RWPE2 (cell line): ENCODE measurements around the gene RNU6-7.

ENCODE experiments used
- ATAC-seq: fragments of 200-7000 bp; cut with Tn5 transposase; 3 replicates; pipeline ENCODE4 v1.9.1; 2021; ENCODE audit warnings: low read depth
- DNase-seq: peaks from one replicate; pipeline ENCODE4 v3.0.0-alpha.2; 2020; ENCODE audit warnings: low spot score
- H3K27ac ChIP-seq: fragments of 450-650 bp; 2 replicates; pipeline ENCODE4 v1.5.1; 2017; ENCODE audit warnings: mild to moderate bottlenecking; ENCODE audit not compliant: poor library complexity, severe bottlenecking
- H3K27me3 ChIP-seq: fragments of 250-450 bp; sonication (Bioruptor Pico); 2 replicates; pipeline ENCODE4 v1.5.1; 2021; ENCODE audit warnings: mild to moderate bottlenecking, moderate library complexity; ENCODE audit not compliant: insufficient read depth, poor library complexity, severe bottlenecking
- H3K36me3 ChIP-seq: fragments of 250-450 bp; sonication (Bioruptor Pico); 2 replicates; pipeline ENCODE4 v1.5.1; 2020; ENCODE audit warnings: low read depth, mild to moderate bottlenecking, moderate library complexity
- H3K4me1 ChIP-seq: fragments of 250-450 bp; sonication (Bioruptor Pico); 2 replicates; pipeline ENCODE4 v1.5.1; 2021; ENCODE audit warnings: mild to moderate bottlenecking, moderate library complexity; ENCODE audit not compliant: insufficient read depth, poor library complexity, severe bottlenecking
- H3K4me3 ChIP-seq: fragments of 250-450 bp; sonication (Bioruptor Pico); 2 replicates; pipeline ENCODE4 v1.5.1; 2021; ENCODE audit warnings: mild to moderate bottlenecking, moderate library complexity; ENCODE audit not compliant: severe bottlenecking
- H3K9me3 ChIP-seq: fragments of 250-450 bp; sonication (Bioruptor Pico); 2 replicates; pipeline ENCODE4 v1.5.1; 2021; ENCODE audit warnings: mild to moderate bottlenecking, moderate library complexity; ENCODE audit not compliant: severe bottlenecking
- TF ChIP-seq, protein P1 (sequence below): fragments of 450-650 bp; IDR thresholded peaks from one replicate; pipeline ENCODE4 v1.5.1; 2017; ENCODE audit warnings: mild to moderate bottlenecking, moderate library complexity; ENCODE audit not compliant: poor library complexity, severe bottlenecking

Gene RNU6-7

DNA sequence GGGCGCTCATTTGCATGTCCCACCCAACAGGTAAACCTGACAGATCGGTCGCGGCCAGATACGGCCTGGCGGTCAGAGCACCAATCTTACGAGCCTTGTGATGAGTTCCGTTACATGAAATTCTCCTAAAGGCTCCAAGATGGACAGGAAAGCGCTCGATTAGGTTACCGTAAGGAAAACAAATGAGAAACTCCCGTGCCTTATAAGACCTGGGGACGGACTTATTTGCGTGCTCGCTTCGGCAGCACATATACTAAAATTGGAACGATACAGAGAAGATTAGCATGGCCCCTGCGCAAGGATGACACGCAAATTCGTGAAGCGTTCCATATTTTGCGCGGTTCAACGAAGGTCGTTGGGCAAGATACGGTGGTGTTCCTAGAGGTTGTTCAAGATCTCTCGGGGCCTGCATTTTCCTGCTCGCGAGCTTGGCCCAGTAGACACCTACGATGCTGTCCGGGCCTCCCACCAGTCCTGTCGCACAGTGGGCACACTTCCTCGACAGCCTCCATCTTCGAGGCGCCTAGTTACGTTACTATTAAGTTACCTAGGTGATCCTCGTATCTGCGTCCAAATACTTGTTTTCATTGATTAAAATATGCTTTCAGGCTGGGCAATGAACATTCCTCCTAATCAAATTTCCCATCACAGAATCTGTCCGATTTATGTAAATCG is at the start of gene RNU6-7:
TSS of gene RNU6-7 (plus strand) at position 230 of the 675 bp plus-strand sequence.
- DNase-seq (no peak), ATAC-seq (peak; percentile 2)
- peak within 1 kb of the TSS; percentile 53 for H3K27ac ChIP-seq
- H3K36me3 ChIP-seq, result no peaks in the 10 kb centered on the region
- TF ChIP-seq, protein P1, sequence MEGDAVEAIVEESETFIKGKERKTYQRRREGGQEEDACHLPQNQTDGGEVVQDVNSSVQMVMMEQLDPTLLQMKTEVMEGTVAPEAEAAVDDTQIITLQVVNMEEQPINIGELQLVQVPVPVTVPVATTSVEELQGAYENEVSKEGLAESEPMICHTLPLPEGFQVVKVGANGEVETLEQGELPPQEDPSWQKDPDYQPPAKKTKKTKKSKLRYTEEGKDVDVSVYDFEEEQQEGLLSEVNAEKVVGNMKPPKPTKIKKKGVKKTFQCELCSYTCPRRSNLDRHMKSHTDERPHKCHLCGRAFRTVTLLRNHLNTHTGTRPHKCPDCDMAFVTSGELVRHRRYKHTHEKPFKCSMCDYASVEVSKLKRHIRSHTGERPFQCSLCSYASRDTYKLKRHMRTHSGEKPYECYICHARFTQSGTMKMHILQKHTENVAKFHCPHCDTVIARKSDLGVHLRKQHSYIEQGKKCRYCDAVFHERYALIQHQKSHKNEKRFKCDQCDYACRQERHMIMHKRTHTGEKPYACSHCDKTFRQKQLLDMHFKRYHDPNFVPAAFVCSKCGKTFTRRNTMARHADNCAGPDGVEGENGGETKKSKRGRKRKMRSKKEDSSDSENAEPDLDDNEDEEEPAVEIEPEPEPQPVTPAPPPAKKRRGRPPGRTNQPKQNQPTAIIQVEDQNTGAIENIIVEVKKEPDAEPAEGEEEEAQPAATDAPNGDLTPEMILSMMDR, result no peak
- H3K4me3 ChIP-seq, result peak within 1 kb of the TSS; percentile 70
- no peaks in the 10 kb centered on the region for H3K27me3 ChIP-seq
- H3K9me3 ChIP-seq, result no peaks in the 10 kb centered on the region
- peaks cover 6% of the 10 kb centered on the region for H3K4me1 ChIP-seq

DNA sequence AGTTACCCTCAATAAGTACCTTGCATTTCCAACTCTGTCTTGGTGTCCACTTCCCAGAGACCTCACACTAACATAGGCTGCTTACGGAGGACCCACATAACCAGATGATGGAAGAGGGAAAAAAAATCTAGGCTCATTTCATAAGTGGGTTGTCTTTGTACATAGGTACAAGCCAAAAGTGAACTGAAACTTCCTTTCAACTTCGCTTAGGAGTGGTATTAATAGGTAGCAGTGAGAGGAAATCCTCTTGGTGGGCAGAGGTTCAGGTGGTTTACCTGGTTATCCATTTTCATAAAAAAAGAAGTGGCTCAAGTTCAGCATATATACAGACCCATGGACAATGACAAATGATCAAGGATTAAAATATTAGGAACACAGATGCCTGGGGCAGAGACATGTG is 35.8 kb upstream of the RNU6-7 start:
- H3K4me1 ChIP-seq, result no peaks in the 10 kb centered on the region
- H3K4me3 ChIP-seq, result no peak overlapping the region
- DNase-seq (no peak), ATAC-seq (no peak)
- no peaks in the 10 kb centered on the region for H3K9me3 ChIP-seq
- H3K27ac ChIP-seq, result no peak overlapping the region
- no peaks in the 10 kb centered on the region for H3K27me3 ChIP-seq
- no peaks in the 10 kb centered on the region for H3K36me3 ChIP-seq
- TF ChIP-seq, protein P1, result no peak

DNA sequence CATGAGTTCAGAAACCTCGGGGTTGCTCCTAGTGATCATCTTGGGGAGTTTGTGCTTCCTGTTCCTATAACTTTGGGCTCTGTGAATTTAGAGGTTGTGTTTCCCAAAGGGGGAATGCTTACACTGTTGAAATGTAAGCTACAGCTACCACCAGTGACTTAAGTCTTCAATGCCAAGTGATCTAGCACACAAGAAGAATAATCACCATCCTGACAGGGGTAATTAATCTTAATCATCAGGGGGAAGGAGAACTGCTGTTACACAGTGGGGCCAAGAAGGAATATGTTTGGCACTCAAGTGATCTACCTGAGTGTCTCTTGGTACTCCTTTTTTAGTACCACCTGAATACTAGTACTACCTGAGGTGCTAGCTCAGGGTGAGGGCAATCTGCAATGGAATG is 34.9 kb upstream of the RNU6-7 start:
- H3K4me1 ChIP-seq, result no peaks in the 10 kb centered on the region
- no peaks in the 10 kb centered on the region for H3K9me3 ChIP-seq
- no peak overlapping the region for H3K4me3 ChIP-seq
- no peaks in the 10 kb centered on the region for H3K36me3 ChIP-seq
- ATAC-seq (no peak), DNase-seq (no peak)
- TF ChIP-seq, protein P1, result no peak
- H3K27ac ChIP-seq, result no peak overlapping the region
- no peaks in the 10 kb centered on the region for H3K27me3 ChIP-seq

DNA sequence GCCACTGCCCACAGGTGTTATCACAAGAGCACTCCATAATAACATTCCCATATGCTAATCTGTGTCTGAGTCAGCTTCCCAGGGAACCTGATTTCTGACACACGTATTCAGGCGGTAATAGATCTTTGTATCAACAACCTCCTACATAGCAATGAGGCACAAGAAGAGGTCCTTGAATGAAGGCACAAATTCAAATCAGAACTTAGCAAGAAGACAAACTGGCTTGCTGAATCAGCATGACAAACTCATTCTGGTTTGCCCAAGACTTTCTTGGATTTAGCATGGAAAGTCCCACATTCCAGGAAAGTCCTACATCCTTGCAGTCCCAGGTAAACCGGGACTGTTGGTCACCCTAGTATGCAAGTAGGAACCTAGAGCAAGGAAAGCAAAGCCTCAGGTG is 33.9 kb upstream of the RNU6-7 start:
- DNase-seq (no peak), ATAC-seq (no peak)
- no peak overlapping the region for H3K27ac ChIP-seq
- H3K36me3 ChIP-seq, result no peaks in the 10 kb centered on the region
- no peaks in the 10 kb centered on the region for H3K4me1 ChIP-seq
- no peaks in the 10 kb centered on the region for H3K27me3 ChIP-seq
- H3K9me3 ChIP-seq, result no peaks in the 10 kb centered on the region
- TF ChIP-seq, protein P1, result no peak
- H3K4me3 ChIP-seq, result no peak overlapping the region

DNA sequence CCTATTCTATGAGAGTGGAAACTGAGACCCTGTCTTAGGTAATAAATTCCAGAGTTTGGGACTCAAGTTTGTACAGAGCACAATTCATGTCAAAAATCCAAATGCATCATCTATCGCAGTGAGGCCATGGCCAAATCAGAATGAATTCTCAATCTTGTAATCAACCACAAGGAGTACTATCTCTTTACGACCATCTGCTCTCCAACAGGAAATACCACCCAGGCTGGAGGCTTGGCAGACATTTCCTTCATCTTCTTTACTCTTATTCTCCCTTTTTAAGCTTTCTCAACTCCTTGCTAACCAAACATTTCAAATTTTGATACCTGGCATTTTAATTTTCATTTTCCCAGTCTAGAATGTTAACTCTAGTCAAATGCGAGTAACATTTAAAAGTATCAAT is 32.7 kb upstream of the RNU6-7 start:
- no peaks in the 10 kb centered on the region for H3K36me3 ChIP-seq
- no peaks in the 10 kb centered on the region for H3K4me1 ChIP-seq
- H3K9me3 ChIP-seq, result no peaks in the 10 kb centered on the region
- ATAC-seq (no peak), DNase-seq (no peak)
- no peaks in the 10 kb centered on the region for H3K27me3 ChIP-seq
- no peak overlapping the region for H3K27ac ChIP-seq
- no peak overlapping the region for H3K4me3 ChIP-seq
- TF ChIP-seq, protein P1, result no peak
